HUES64 (cell line): ENCODE data around the gene PRR12.

Experiments
- H3K27ac ChIP-seq: 2 replicates; pipeline ENCODE4 v1.7.0; 2013; ENCODE audit warnings: low read depth, low read length, inconsistent platforms
- H3K27me3 ChIP-seq: 2 replicates; pipeline ENCODE4 v1.6.1; 2013; ENCODE audit warnings: mild to moderate bottlenecking, low read length; ENCODE audit not compliant: insufficient read depth
- H3K36me3 ChIP-seq: 2 replicates; pipeline ENCODE4 v1.6.1; 2013; ENCODE audit warnings: mild to moderate bottlenecking, low read length; ENCODE audit not compliant: insufficient read depth
- H3K4me1 ChIP-seq: 2 replicates; pipeline ENCODE4 v1.6.1; 2013; ENCODE audit warnings: mild to moderate bottlenecking, low read length, moderate library complexity; ENCODE audit not compliant: insufficient read depth
- H3K4me3 ChIP-seq: 2 replicates; pipeline ENCODE4 v1.5.1; 2013; ENCODE audit warnings: mild to moderate bottlenecking, low read length, moderate library complexity
- H3K9ac ChIP-seq: 2 replicates; pipeline ENCODE4 v1.6.1; 2013; ENCODE audit warnings: mild to moderate bottlenecking, low read depth, low read length
- H3K9me3 ChIP-seq: 2 replicates; pipeline ENCODE4 v1.6.1; 2013; ENCODE audit warnings: low read depth, low read length; ENCODE audit not compliant: insufficient read depth
- WGBS: fragments of 150-250, 120-280 bp; methylation state at CpG from one replicate; pipeline ENCODE4 v1.1.7; 2013; ENCODE audit warnings: missing lambda C conversion rate; 5-methylcytosine and 5-hydroxymethylcytosine counted together

PRR12 gene

GRCh38 chr19:49553451-49554271 lies 37.3 kb upstream of the PRR12 start:
- H3K27ac ChIP-seq: no peak overlapping the region
- no peak overlapping the region for H3K9ac ChIP-seq
- 92% methylated on average over 10 of the region's 10 CpGs for WGBS
- no peak overlapping the region for H3K4me3 ChIP-seq
- no peaks in the 10 kb centered on the region for H3K9me3 ChIP-seq
- no peaks in the 10 kb centered on the region; the same call in 1 of the 2 replicates for H3K4me1 ChIP-seq
- no peaks in the 10 kb centered on the region for H3K27me3 ChIP-seq
- H3K36me3 ChIP-seq: peaks cover 27% of the 10 kb centered on the region

- no peaks in the 10 kb centered on the region for H3K27me3 ChIP-seq
- 92% methylated on average over 17 of the region's 17 CpGs for WGBS
- H3K36me3 ChIP-seq: peaks cover 38% of the 10 kb centered on the region
- H3K9ac ChIP-seq: no peak overlapping the region
- no peak overlapping the region for H3K27ac ChIP-seq
- no peak overlapping the region for H3K4me3 ChIP-seq
- H3K4me1 ChIP-seq: no peaks in the 10 kb centered on the region; the same call in 1 of the 2 replicates
- H3K9me3 ChIP-seq: no peaks in the 10 kb centered on the region
These were observed 36.2 kb upstream of the PRR12 start for GRCh38 chr19:49554701-49555181.

- WGBS: 65% methylated on average over 49 of the region's 53 CpGs
- H3K9me3 ChIP-seq: no peaks in the 10 kb centered on the region
- peak overlapping the region; percentile 82 for H3K27ac ChIP-seq
- peak overlapping the region; percentile 68 for H3K4me3 ChIP-seq
- H3K36me3 ChIP-seq: peaks cover 43% of the 10 kb centered on the region
- no peaks in the 10 kb centered on the region for H3K27me3 ChIP-seq
- no peaks in the 10 kb centered on the region; the same call in 1 of the 2 replicates for H3K4me1 ChIP-seq
- peak overlapping the region; percentile 80 for H3K9ac ChIP-seq
These were observed 35.2 kb upstream of the PRR12 start for GRCh38 chr19:49555600-49556411.

GRCh38 chr19:49556412-49557398 lies 34.3 kb upstream of the PRR12 start:
- Histone ChIP-seq H3K9ac (peak overlapping the region; percentile 80), H3K36me3 (peaks cover 43% of the 10 kb centered on the region)
- WGBS: 48% methylated on average over 60 of the region's 66 CpGs

GRCh38 chr19:49557641-49558325 lies 33.2 kb upstream of the PRR12 start:
- no peak overlapping the region; the same call in 1 of the 2 replicates for H3K27ac ChIP-seq
- 91% methylated on average over 18 of the region's 18 CpGs for WGBS
- H3K36me3 ChIP-seq: peaks cover 42% of the 10 kb centered on the region
- H3K27me3 ChIP-seq: no peaks in the 10 kb centered on the region
- no peaks in the 10 kb centered on the region for H3K9me3 ChIP-seq
- H3K4me3 ChIP-seq: no peak overlapping the region
- no peak overlapping the region for H3K9ac ChIP-seq
- H3K4me1 ChIP-seq: no peaks in the 10 kb centered on the region; the same call in 1 of the 2 replicates

More at GRCh38 chr19:49556412-49557398, 34.3 kb upstream of the PRR12 start:
- Histone ChIP-seq H3K4me1 (no peaks in the 10 kb centered on the region; the same call in 1 of the 2 replicates), H3K4me3 (peak overlapping the region; percentile 68), H3K27me3 (no peaks in the 10 kb centered on the region), H3K27ac (peak overlapping the region; percentile 82), H3K9me3 (no peaks in the 10 kb centered on the region)

GRCh38 chr19:49558591-49558990 lies 32.4 kb upstream of the PRR12 start:
- Histone ChIP-seq H3K4me1 (no peaks in the 10 kb centered on the region; the same call in 1 of the 2 replicates), H3K4me3 (no peak overlapping the region), H3K27ac (no peak overlapping the region), H3K9ac (no peak overlapping the region), H3K9me3 (no peaks in the 10 kb centered on the region), H3K36me3 (peaks cover 41% of the 10 kb centered on the region), H3K27me3 (no peaks in the 10 kb centered on the region)
- WGBS: 93% methylated on average over 7 of the region's 7 CpGs

- Histone ChIP-seq H3K9ac (no peak overlapping the region), H3K4me1 (no peaks in the 10 kb centered on the region; the same call in 1 of the 2 replicates), H3K9me3 (no peaks in the 10 kb centered on the region), H3K36me3 (peaks cover 44% of the 10 kb centered on the region), H3K27me3 (no peaks in the 10 kb centered on the region), H3K27ac (no peak overlapping the region), H3K4me3 (no peak overlapping the region)
- 98% methylated on average over 3 of the region's 3 CpGs for WGBS
These were observed 31.5 kb upstream of the PRR12 start for GRCh38 chr19:49559443-49559842.

DNA sequence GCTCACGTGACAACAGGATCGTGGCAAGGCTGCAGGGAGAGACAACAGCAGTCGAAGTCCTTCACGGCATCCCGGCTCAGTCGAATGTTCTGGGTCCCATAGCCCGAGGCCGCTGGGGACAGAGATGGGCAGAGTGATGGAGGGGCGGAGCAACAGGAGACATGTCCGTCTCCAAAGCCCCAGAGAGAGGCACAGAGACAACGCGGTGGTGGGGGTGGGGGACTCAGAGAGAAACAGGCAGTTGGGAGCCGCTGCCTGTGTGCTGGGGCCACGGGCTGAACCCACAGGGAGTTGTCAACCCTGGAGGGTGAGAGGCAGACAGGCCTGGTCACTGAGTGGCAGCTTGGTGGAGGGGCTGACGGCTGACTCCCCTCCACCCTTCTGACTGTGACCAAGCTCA lies 31.1 kb upstream of the PRR12 start:
- H3K27me3 ChIP-seq: no peaks in the 10 kb centered on the region
- 0 out of 2 replicates have a peak overlapping the region, but pooled peaks have one; percentile 5 for H3K9ac ChIP-seq
- H3K4me1 ChIP-seq: no peaks in the 10 kb centered on the region; the same call in 1 of the 2 replicates
- H3K4me3 ChIP-seq: no peak overlapping the region
- WGBS: 82% methylated on average over 15 of the region's 15 CpGs
- no peak overlapping the region for H3K27ac ChIP-seq
- no peaks in the 10 kb centered on the region for H3K9me3 ChIP-seq
- H3K36me3 ChIP-seq: peaks cover 42% of the 10 kb centered on the region

DNA sequence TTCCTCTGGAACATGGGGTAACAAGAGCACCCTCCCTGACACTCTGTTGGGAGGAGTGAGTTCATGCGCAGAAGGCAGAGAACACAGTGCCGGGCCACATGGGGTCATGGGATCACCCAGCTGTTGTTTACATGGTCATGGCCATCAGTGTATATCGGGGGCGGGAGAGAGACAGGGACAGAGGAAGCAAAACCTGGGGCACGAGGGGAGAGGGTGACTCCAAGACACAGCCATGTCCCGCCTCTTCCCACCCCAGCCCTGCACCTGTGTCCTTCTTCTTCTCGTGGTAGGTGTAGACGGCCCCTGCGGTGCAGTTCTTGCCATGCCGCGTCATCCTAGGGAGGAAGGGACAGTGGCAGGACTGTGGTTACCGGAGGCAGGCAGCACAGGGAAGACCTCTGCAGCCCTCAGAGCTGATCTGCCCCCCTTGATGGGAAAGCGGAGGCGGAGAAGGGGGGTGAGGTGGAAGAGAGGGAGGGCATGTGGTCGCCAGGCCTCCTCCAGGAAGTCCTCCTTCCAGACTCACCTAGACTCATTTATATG lies 30.6 kb upstream of the PRR12 start:
- Histone ChIP-seq H3K4me1 (no peaks in the 10 kb centered on the region; the same call in 1 of the 2 replicates), H3K9ac (peak overlapping the region; percentile 5; the same call in 1 of the 2 replicates), H3K27me3 (no peaks in the 10 kb centered on the region), H3K27ac (no peak overlapping the region), H3K36me3 (peaks cover 38% of the 10 kb centered on the region), H3K9me3 (no peaks in the 10 kb centered on the region), H3K4me3 (no peak overlapping the region)
- WGBS: 81% methylated on average over 14 of the region's 15 CpGs
